Activated T-helper 1 cell treated with anti-CD3 and anti-CD28 coated beads, Interleukin-2, amount 50 U/mL, for 16 hours (primary cell): Measurements from ENCODE around the gene KLK7.

Source experiments
- DNase-seq, 2 donors: peaks; one replicate each; pipeline ENCODE4 v3.0.0-alpha.2; 2020; ENCODE audit warnings: low read depth in 1 of 2, low spot score in 1 of 2

The KLK7 gene

DNA sequence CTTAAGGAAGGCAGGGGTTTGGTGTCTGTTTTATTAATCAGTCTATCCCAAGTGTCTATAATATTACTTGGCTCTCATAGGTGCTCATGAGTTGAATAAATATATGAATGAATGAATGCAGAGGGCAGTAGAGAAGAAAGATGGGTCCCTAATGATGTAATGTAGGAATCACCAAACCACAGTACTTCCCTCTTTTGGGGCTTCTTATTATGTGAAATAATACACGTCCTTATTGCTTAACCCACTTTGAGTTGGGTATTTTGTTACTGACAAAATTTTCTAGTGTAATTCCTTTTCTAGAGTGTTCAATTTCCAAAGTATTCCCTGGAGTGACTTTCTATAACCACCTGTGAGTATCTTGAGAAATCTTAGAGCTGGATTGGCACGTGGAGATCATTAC, 44.1 kb downstream of the KLK7 start:
- no peak for DNase-seq

DNA sequence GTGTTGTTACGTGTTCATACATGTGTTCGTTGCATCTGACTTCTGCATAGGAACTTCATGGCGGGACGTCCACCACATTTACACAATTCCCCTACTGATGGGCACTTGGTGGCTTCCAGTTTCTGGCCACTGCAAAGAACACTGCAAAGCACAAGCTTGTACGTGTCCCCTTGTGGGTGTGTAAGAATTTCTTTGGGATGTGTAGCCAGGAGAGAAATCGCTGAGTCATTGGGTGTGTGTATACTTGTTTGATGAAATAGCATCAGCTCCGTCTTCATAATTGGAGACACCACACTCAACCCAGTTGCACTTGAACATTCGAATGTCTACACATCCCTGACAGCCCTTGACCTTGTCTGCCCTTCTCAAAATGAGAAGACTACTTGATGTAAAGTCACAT, 50.1 kb downstream of the KLK7 start:
- no peak for DNase-seq

DNA sequence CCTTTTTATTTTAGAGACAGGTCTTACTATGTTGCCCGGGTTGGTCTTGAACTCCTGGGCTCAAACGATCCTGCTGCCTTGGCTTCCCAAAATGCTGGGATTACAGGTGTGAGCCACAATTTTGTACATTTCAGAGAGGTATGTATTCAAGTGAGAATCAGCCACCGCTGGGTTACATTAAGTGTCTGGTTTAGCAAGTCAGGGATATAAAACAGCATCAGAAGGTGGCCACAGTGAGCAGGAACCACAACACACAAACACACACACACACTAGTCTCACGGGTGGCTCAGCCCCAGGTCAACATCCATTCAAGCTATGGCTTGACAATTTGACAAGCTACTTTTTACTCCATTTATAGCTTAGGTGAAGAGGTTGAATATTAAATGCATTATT, 51.0 kb downstream of the KLK7 start:
- DNase-seq = no peak

DNA sequence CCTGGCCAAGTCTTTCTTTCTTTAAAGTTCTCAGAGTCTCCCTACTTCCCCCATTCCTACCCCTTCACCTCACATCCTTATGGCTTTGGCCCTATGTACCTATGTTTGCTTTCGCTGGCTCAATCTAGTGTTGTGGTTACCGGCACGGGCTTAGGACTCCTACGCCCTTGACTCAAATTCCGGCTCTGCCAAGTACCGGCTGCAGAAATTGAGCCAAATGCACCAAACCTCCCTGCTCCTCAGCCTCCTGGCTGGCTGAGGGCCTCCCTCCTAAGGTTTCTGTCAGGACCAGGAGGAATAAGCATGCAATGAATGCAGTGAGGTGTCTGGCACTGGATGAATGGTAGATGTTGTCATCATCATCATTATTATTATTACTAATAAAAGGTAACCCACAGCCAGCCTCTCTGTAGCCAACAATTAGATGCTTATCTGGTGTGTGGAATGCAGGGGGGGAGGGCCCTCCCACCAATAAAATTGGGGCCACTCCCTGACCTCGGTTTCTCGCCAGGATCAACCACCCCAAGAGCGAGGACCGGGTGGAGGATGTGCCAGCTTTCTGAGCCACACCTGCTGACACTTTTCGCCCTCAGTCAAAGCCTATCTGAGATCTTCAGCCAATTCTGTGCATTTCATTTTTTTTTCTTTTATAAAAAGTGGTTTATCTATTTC, 51.6 kb downstream of the KLK7 start:
- DNase-seq = no peak

DNA sequence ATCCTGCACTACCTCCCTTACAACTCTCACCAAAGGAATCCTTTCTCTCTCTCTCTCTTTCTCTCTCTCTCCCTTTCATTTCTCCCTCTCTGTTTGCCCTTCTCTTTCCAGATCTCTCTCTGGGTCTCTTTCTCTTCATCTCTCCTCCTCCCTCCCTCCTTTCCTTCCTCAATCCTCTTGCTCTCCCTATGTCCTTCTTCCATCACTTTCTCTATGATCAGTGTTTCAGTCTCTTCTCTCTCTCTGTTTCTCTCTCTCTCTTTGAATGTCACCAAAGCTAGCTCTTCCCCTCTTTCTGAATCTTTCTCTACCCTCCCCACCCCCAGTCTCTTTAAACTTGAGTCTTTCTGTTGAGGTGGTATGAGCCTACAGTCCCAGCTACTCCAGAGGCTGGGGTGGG, 52.7 kb downstream of the KLK7 start:
- no peak for DNase-seq

DNA sequence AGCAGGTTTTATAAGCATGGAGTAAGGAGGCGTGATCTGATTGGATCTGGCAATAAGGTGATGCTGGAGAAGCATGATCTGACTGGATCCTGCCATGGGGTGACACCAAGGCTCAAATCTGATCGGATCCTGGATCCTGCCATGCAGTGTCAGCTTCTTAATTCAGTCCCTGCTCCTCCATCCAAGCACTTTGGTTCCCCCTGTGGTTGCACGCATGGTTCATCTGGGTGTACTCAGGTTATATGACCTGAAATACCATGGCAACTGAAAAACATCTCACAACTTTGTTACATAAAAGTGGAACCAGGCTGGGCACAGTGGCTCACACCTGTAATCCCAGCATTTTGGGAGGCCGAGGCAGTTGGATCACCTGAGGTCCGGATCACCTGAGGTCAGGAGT, 54.9 kb downstream of the KLK7 start:
- no peak for DNase-seq
